Measurements from ENCODE around the gene CASK.

Gene CASK

GRCh38 chrX:41796577-41796976 lies 126.8 kb downstream of the CASK start:
- H3K4me1 ChIP-seq (ENCODE audit: control insufficient read depth in 1 of 2, insufficient read depth in 1 of 2, low read depth in 1 of 2, low read length in 1 of 2): no peaks in the 10 kb centered on the region
- no peak overlapping the region for H3K27ac ChIP-seq
- no peaks in the 10 kb centered on the region for H3K36me3 ChIP-seq
- no peaks in the 10 kb centered on the region for H3K9me3 ChIP-seq
- no peak overlapping the region for H3K4me3 ChIP-seq (ENCODE audit: low read depth in 1 of 2, low read length in 1 of 2)
- no peaks in the 10 kb centered on the region for H3K27me3 ChIP-seq
- no peak for TF ChIP-seq CTCF (IDR thresholded peaks at IDR 0.05)

- Histone ChIP-seq H3K27ac (no peak overlapping the region), H3K27me3 (no peaks in the 10 kb centered on the region)
- TF ChIP-seq CTCF (IDR thresholded peaks at IDR 0.05): no peak
Observed at GRCh38 chrX:41796046-41796445, 127.3 kb downstream of the CASK start.

DNA sequence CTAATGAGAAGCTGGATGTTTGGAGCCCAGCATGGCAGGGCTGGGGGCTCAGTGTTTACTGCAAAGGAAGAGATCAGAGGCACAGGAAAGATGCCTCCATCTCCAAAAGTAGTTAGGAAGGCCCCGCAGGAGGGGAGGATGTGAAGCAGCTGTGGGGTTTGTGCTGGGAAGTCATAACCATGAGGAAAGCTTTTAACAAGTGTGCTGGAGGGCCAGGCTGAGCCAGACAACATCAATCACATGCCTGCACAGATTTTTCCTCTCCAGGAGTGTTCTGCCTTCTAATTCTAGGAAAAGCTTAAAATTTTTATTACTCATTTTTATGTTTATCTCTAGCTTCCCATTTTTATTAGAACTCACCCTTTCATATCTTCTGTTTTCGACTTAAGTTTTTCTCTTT lies 134.0 kb downstream of the CASK start:
- Histone ChIP-seq H3K36me3 (no peaks in the 10 kb centered on the region), H3K27ac (no peak overlapping the region), H3K4me1 (ENCODE audit: control insufficient read depth in 1 of 2, insufficient read depth in 1 of 2, low read depth in 1 of 2, low read length in 1 of 2) (no peaks in the 10 kb centered on the region), H3K27me3 (no peaks in the 10 kb centered on the region), H3K9me3 (no peaks in the 10 kb centered on the region), H3K4me3 (ENCODE audit: low read depth in 1 of 2, low read length in 1 of 2) (no peak overlapping the region)
- no peak for TF ChIP-seq CTCF (IDR thresholded peaks at IDR 0.05)

More at GRCh38 chrX:41796046-41796445, 127.3 kb downstream of the CASK start:
- H3K4me3 ChIP-seq (ENCODE audit: low read depth in 1 of 2, low read length in 1 of 2): no peak overlapping the region
- H3K9me3 ChIP-seq: no peaks in the 10 kb centered on the region
- H3K36me3 ChIP-seq: no peaks in the 10 kb centered on the region
- no peaks in the 10 kb centered on the region for H3K4me1 ChIP-seq (ENCODE audit: control insufficient read depth in 1 of 2, insufficient read depth in 1 of 2, low read depth in 1 of 2, low read length in 1 of 2)

DNA sequence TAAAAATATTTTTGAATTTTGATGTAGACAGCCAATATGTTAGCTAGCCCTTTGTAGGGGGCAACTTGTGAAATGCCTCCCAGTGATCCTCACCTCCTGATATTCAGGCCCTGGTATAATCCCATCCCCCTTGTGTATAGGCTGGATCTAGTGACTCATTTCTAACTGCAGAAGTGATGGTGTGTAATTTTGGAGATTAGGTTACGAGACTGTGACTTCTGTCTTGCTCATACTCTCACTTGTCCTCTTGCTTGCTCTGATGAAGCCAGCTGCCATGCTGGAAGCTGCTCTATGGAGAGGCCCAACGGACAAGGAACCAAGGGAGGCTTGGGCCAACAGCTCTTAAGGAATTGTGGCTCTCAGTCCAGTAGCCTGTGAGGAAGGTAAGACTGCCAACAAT lies 137.7 kb downstream of the CASK start:
- no peak for TF ChIP-seq CTCF (IDR thresholded peaks at IDR 0.05)
- H3K27me3 ChIP-seq: no peaks in the 10 kb centered on the region

GRCh38 chrX:41781500-41781899 lies 141.9 kb downstream of the CASK start:
- TF ChIP-seq CTCF (IDR thresholded peaks at IDR 0.05): no peak
- Histone ChIP-seq H3K9me3 (no peaks in the 10 kb centered on the region), H3K27me3 (no peaks in the 10 kb centered on the region), H3K4me1 (ENCODE audit: control insufficient read depth in 1 of 2, insufficient read depth in 1 of 2, low read depth in 1 of 2, low read length in 1 of 2) (no peaks in the 10 kb centered on the region), H3K4me3 (ENCODE audit: low read depth in 1 of 2, low read length in 1 of 2) (no peak overlapping the region), H3K27ac (no peak overlapping the region), H3K36me3 (no peaks in the 10 kb centered on the region)

More for the DNA sequence above, 137.7 kb downstream of the CASK start:
- H3K36me3 ChIP-seq: no peaks in the 10 kb centered on the region
- no peak overlapping the region for H3K4me3 ChIP-seq (ENCODE audit: low read depth in 1 of 2, low read length in 1 of 2)
- H3K9me3 ChIP-seq: no peaks in the 10 kb centered on the region
- no peak overlapping the region for H3K27ac ChIP-seq
- H3K4me1 ChIP-seq (ENCODE audit: control insufficient read depth in 1 of 2, insufficient read depth in 1 of 2, low read depth in 1 of 2, low read length in 1 of 2): no peaks in the 10 kb centered on the region

- Histone ChIP-seq H3K9me3 (no peaks in the 10 kb centered on the region), H3K27ac (no peak overlapping the region), H3K36me3 (no peaks in the 10 kb centered on the region), H3K4me1 (ENCODE audit: control insufficient read depth in 1 of 2, insufficient read depth in 1 of 2, low read depth in 1 of 2, low read length in 1 of 2) (no peaks in the 10 kb centered on the region), H3K27me3 (no peaks in the 10 kb centered on the region), H3K4me3 (ENCODE audit: low read depth in 1 of 2, low read length in 1 of 2) (no peak overlapping the region)
- TF ChIP-seq CTCF (IDR thresholded peaks at IDR 0.05): no peak
Observed at GRCh38 chrX:41779941-41780340, 143.4 kb downstream of the CASK start.

Measured in neutrophil (primary cell).